ENCODE results near the gene FBXO47. TPM values are rescaled to one million over a fixed set of nuclear protein-coding genes. Genes with fewer than 3 reads are reported as not detected.

The FBXO47 gene
- total RNA-seq, 4 donors from 2014 or later: 0.26 TPM; not detected in 3

DNA sequence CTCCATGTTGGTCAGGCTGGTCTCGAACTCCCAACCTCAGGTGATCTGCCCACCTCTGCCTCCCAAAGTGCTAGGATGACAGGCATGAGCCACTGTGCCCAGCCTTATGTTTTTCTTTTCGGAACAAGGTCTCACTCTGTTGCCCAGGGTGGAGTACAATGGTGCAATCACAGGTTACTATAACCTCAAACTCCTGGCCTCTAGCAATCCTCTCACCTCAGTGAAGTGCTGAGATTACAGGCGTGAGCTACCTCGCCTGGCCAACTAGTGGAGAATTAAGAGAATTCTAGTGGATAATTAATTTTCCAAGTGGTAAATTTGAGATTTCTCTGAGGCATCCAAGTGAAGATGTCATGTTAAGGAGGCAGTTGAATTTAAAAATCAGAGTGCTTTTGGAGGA is 2.9 kb upstream of the FBXO47 start:
- no peak for DNase-seq (ENCODE audit: extremely low spot score)
- no peaks in the 10 kb centered on the region for H3K36me3 ChIP-seq
- no peak for TF ChIP-seq EP300 (IDR thresholded peaks at IDR 0.05)
- no peak for TF ChIP-seq CTCF (IDR thresholded peaks at IDR 0.05)
- TF ChIP-seq POLR2A (IDR thresholded peaks at IDR 0.05; ENCODE audit: low read depth): no peak
- no peak for TF ChIP-seq POLR2AphosphoS5 (IDR thresholded peaks at IDR 0.05)
- intact Hi-C loops (cut with DNase I): no loop called here
- H3K27ac ChIP-seq (replicated peaks in 1 of 4): no peak overlapping the region
- WGBS: 84% methylated on average over 2 of the region's 4 CpGs
- no peaks in the 10 kb centered on the region for H3K9me3 ChIP-seq
- peaks cover 0 to 13% (median 7%) of the 10 kb centered on the region in 4 donors for H3K4me1 ChIP-seq
- no peak overlapping the region for H3K4me3 ChIP-seq
- H3K27me3 ChIP-seq: no peaks in the 10 kb centered on the region

DNA sequence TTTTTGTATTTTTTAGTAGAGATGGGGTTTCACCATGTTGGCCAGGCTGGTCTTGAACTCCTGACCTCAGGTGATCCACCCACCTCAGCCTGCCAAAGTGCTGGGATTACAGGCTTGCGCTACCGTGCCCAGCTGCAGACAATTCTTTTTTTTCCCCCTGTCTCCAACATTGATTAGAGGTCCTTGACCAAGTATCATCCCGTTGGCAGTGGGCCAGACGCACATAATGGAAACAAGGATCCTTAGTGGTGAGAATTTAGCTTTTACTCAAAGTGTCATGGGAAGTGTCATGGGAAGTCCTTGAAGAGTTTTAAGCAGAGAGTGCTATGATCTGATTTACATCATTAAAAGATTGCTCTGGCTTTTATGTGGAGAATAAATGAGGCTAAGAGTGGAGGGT is 2.1 kb upstream of the FBXO47 start:
- no peak for TF ChIP-seq POLR2A (IDR thresholded peaks at IDR 0.05; ENCODE audit: low read depth)
- Histone ChIP-seq H3K4me1 (peaks cover 0 to 13% (median 7%) of the 10 kb centered on the region in 4 donors), H3K36me3 (no peaks in the 10 kb centered on the region), H3K9me3 (no peaks in the 10 kb centered on the region), H3K27me3 (no peaks in the 10 kb centered on the region), H3K4me3 (no peak overlapping the region), H3K27ac (replicated peaks in 1 of 4) (no peak overlapping the region)
- no peak for DNase-seq (ENCODE audit: extremely low spot score)
- 68% methylated on average over 4 of the region's 4 CpGs for WGBS
- intact Hi-C loops (cut with DNase I): no loop called here

GRCh38 chr17:38961413-38961812 is 5.8 kb downstream of the FBXO47 start:
- Histone ChIP-seq H3K27ac (replicated peaks in 1 of 4) (no peak overlapping the region), H3K4me1 (peaks cover 0 to 23% (median 14%) of the 10 kb centered on the region in 4 donors), H3K4me3 (no peak overlapping the region), H3K36me3 (no peaks in the 10 kb centered on the region), H3K27me3 (no peaks in the 10 kb centered on the region), H3K9me3 (no peaks in the 10 kb centered on the region)
- no peak for DNase-seq (ENCODE audit: extremely low spot score)
- 83% methylated on average over 4 of the region's 4 CpGs for WGBS
- intact Hi-C loops (cut with DNase I): no loop called here
- TF ChIP-seq CTCF (IDR thresholded peaks at IDR 0.05) (no peak), POLR2AphosphoS5 (IDR thresholded peaks at IDR 0.05) (no peak), POLR2A (IDR thresholded peaks at IDR 0.05; ENCODE audit: low read depth) (no peak), EP300 (IDR thresholded peaks at IDR 0.05) (no peak)

GRCh38 chr17:38960402-38960801 is 6.8 kb downstream of the FBXO47 start:
- Histone ChIP-seq H3K36me3 (no peaks in the 10 kb centered on the region), H3K9me3 (no peaks in the 10 kb centered on the region), H3K4me3 (no peak overlapping the region), H3K27me3 (no peaks in the 10 kb centered on the region), H3K27ac (replicated peaks in 1 of 4) (no peak overlapping the region), H3K4me1 (peaks cover 0 to 23% (median 14%) of the 10 kb centered on the region in 4 donors)
- WGBS: 86% methylated on average over 5 of the region's 5 CpGs
- DNase-seq (ENCODE audit: extremely low spot score): no peak
- intact Hi-C loops (cut with DNase I): no loop called here
- no peak for TF ChIP-seq POLR2AphosphoS5 (IDR thresholded peaks at IDR 0.05)
- TF ChIP-seq EP300 (IDR thresholded peaks at IDR 0.05): no peak
- TF ChIP-seq POLR2A (IDR thresholded peaks at IDR 0.05; ENCODE audit: low read depth): no peak
- TF ChIP-seq CTCF (IDR thresholded peaks at IDR 0.05): no peak

DNA sequence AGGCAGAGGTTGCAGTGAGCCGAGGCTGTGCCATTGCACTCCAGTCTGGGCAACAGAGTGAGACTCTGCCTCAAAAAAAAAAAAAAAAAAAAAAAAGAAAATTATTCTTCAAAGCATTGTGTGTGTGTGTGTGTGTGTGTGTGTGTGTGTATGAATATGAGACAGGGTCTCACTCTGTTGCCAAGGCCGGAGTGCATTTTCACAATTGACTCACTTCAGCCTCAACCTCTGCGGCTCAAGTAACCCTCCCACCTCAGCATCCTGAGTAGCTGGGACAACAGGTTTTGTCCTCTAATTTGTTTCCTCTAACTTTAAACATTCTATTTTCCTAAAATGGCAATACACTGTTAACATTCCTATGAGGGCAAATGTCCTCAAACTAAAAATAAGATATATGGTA is 7.7 kb downstream of the FBXO47 start:
- Histone ChIP-seq H3K27me3 (no peaks in the 10 kb centered on the region), H3K4me3 (no peak overlapping the region), H3K9me3 (no peaks in the 10 kb centered on the region), H3K27ac (replicated peaks in 1 of 4) (peak overlapping the region in 2 of 4 donors; percentile 61 to 75), H3K4me1 (peaks cover 0 to 23% (median 14%) of the 10 kb centered on the region in 4 donors), H3K36me3 (no peaks in the 10 kb centered on the region)
- no peak for DNase-seq (ENCODE audit: extremely low spot score)
- intact Hi-C loops (cut with DNase I): no loop called here
- WGBS: 77% methylated on average over 3 of the region's 3 CpGs
- TF ChIP-seq POLR2A (IDR thresholded peaks at IDR 0.05; ENCODE audit: low read depth) (no peak), EP300 (IDR thresholded peaks at IDR 0.05) (no peak), POLR2AphosphoS5 (IDR thresholded peaks at IDR 0.05) (no peak), CTCF (IDR thresholded peaks at IDR 0.05) (no peak)

Data from esophagus muscularis mucosa (tissue), 4 donors.